Neural cell (in vitro differentiated cells): ENCODE results near the gene PRKCA.

ENCODE experiments used
- CTCF ChIP-seq: fragments of 450-650 bp; IDR thresholded peaks from 2 replicates; pipeline ENCODE4 v1.5.1; 2014; ENCODE audit warnings: antibody characterized with exemption, mild to moderate bottlenecking, moderate library complexity; ENCODE audit not compliant: poor library complexity, severe bottlenecking
- EP300 ChIP-seq: fragments of 450-650 bp; conservative IDR thresholded peaks from 2 replicates; pipeline ENCODE4 v1.6.1; 2014; ENCODE audit warnings: antibody characterized with exemption, mild to moderate bottlenecking, moderate library complexity; ENCODE audit not compliant: poor library complexity, severe bottlenecking
- EZH2 ChIP-seq: fragments of 200-600, 300-800 bp; shearing (Covaris generic), sonication (generic); IDR thresholded peaks from 2 replicates; pipeline ENCODE4 v1.6.1; 2014; ENCODE audit warnings: antibody characterized with exemption, low read length, borderline replicate concordance, mild to moderate bottlenecking; ENCODE audit not compliant: insufficient read depth, poor library complexity, severe bottlenecking
- MXI1 ChIP-seq: fragments of 450-650 bp; conservative IDR thresholded peaks from 2 replicates; pipeline ENCODE4 v1.6.1; 2014; ENCODE audit warnings: antibody characterized with exemption, mild to moderate bottlenecking; ENCODE audit not compliant: poor library complexity, severe bottlenecking
- POLR2AphosphoS5 ChIP-seq: IDR thresholded peaks from 2 replicates; pipeline ENCODE4 v1.6.1; 2012
- RAD21 ChIP-seq: fragments of 450-650 bp; conservative IDR thresholded peaks from 2 replicates; pipeline ENCODE4 v1.6.1; 2014; ENCODE audit warnings: antibody characterized with exemption, mild to moderate bottlenecking, moderate library complexity
- REST ChIP-seq: IDR thresholded peaks from 2 replicates; pipeline ENCODE4 v1.6.1; 2012; ENCODE audit warnings: borderline replicate concordance
- SMC3 ChIP-seq: fragments of 450-650 bp; conservative IDR thresholded peaks from 2 replicates; pipeline ENCODE4 v1.6.1; 2014; ENCODE audit warnings: antibody characterized with exemption, mild to moderate bottlenecking, moderate library complexity; ENCODE audit not compliant: poor library complexity
- TAF1 ChIP-seq: IDR thresholded peaks from 2 replicates; pipeline ENCODE4 v1.6.1; 2012; ENCODE audit warnings: low read depth

DNA sequence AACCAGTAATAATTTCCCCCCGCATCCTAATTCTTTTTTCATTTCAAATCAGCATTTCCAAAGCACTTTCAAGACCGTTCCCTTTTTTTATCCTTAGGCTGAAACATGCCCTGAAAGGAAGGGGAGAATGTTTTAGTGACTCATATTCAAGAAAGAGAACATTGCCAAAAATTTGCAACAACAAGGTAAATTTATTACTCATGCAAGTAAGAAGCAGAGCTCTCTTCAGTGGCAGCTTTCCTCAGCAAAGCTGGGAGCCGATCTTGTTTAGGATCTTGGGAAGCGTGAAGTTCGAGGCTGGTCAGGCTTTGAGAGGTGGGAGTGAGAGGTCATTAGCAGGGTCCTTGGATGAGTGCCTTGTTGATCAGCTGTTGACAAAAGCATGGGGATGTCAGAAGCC, 129.5 kb downstream of the PRKCA start:
- TF ChIP-seq CTCF (no peak), EZH2 (no peak), POLR2AphosphoS5 (no peak), REST (no peak), MXI1 (no peak), SMC3 (no peak), RAD21 (no peak), EP300 (no peak), TAF1 (no peak)
